ENCODE measurements around the gene PTPN6.

DNA sequence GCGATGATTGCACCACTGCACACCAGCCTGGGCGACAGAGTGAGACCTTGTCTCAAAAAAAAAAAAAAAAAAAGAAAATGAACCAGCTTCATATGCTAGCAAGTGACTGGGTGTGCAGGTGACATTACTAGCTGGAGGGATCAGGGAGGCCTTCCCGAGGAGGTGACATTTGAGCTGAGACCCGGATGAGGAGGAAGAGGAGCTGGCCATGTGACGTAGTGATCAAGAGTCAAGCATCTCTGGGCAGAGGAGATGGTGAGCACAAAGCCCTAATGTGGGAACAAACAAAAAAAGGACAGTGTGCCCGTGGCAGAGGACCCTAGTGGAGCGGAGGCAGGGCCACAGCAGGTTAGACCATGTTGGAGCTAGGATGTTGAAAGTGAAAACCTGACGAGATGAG is 3.5 kb upstream of the PTPN6 start:
- TF ChIP-seq, protein P1, sequence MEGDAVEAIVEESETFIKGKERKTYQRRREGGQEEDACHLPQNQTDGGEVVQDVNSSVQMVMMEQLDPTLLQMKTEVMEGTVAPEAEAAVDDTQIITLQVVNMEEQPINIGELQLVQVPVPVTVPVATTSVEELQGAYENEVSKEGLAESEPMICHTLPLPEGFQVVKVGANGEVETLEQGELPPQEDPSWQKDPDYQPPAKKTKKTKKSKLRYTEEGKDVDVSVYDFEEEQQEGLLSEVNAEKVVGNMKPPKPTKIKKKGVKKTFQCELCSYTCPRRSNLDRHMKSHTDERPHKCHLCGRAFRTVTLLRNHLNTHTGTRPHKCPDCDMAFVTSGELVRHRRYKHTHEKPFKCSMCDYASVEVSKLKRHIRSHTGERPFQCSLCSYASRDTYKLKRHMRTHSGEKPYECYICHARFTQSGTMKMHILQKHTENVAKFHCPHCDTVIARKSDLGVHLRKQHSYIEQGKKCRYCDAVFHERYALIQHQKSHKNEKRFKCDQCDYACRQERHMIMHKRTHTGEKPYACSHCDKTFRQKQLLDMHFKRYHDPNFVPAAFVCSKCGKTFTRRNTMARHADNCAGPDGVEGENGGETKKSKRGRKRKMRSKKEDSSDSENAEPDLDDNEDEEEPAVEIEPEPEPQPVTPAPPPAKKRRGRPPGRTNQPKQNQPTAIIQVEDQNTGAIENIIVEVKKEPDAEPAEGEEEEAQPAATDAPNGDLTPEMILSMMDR (IDR thresholded peaks at IDR 0.05): no peak
- TF ChIP-seq POLR2A (IDR thresholded peaks at IDR 0.05) (no peak), POLR2AphosphoS5 (IDR thresholded peaks at IDR 0.05) (no peak), EP300 (IDR thresholded peaks at IDR 0.05) (no peak)
